DOHH2 (cell line): ENCODE results near the gene BAD.

ENCODE experiments used
- EZH2phosphoT487 ChIP-seq: fragments of 200-600 bp; sonication (generic); IDR thresholded peaks from 2 replicates; pipeline ENCODE4 v1.6.1; 2017; ENCODE audit warnings: borderline replicate concordance, mild to moderate bottlenecking, antibody characterized with exemption, low read length, moderate library complexity, mixed read lengths
- TF ChIP-seq, protein P1 (sequence below): fragments of 200-600 bp; sonication (generic); IDR thresholded peaks from one replicate; pipeline ENCODE4 v1.5.1; 2014; ENCODE audit warnings: antibody characterized with exemption, mild to moderate bottlenecking, low read depth, low read length; ENCODE audit not compliant: poor library complexity, severe bottlenecking

DNA sequence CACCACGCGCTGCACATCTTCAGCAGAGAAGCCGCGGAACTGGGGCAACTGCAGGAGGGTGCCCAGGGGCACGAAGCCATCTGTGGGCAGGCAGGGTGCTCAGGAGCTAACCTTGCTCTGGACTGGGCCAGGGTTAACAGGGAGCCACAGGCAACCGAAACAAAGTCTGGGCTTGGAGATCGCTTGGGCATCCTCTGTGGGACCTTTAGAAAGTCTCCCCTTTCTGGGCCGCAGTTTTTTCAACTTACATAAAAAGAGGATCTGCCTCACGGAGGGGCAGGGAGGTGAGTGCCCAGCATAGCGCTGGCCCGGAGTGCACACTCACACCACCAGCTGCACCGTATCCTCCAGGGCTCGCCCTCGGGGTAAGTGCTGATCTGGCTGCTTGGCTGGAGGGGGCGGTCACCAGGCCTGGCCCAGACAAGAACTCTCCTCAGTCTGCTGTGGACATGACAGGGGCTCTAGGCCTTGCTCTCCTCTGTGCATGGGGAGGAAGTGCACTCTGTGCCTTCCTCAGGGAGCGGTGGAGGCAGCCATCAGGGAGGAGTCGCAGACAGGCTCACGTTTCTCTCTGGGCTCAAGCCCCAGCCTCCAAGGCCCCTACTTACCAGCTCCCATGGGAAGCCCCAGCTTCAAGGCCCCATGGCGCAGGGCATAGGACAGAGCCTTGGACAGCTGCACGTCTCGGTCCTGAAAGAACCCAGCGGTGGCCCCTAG, 59.4 kb downstream of the BAD start:
- TF ChIP-seq, protein P1, sequence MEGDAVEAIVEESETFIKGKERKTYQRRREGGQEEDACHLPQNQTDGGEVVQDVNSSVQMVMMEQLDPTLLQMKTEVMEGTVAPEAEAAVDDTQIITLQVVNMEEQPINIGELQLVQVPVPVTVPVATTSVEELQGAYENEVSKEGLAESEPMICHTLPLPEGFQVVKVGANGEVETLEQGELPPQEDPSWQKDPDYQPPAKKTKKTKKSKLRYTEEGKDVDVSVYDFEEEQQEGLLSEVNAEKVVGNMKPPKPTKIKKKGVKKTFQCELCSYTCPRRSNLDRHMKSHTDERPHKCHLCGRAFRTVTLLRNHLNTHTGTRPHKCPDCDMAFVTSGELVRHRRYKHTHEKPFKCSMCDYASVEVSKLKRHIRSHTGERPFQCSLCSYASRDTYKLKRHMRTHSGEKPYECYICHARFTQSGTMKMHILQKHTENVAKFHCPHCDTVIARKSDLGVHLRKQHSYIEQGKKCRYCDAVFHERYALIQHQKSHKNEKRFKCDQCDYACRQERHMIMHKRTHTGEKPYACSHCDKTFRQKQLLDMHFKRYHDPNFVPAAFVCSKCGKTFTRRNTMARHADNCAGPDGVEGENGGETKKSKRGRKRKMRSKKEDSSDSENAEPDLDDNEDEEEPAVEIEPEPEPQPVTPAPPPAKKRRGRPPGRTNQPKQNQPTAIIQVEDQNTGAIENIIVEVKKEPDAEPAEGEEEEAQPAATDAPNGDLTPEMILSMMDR: no peak
- no peak for TF ChIP-seq EZH2phosphoT487
